Thyroid gland (tissue), 4 donors: ENCODE measurements around the gene SUN1.

Experiments used
- CTCF ChIP-seq, 6 experiments: fragments of 200-600 bp in 3 of 6; fragments of 450-650 bp in 3 of 6; sonication (generic) in 3 of 6; IDR thresholded peaks; one replicate each; pipeline ENCODE4 v1.5.1; 2016 to 2019; ENCODE audit warnings: antibody characterized with exemption in 6 of 6, mild to moderate bottlenecking in 2 of 6, inconsistent platforms in 1 of 6, moderate library complexity in 1 of 6
- POLR2A ChIP-seq, 2 donors: fragments of 450-650 bp; IDR thresholded peaks; one replicate each; pipeline ENCODE4 v1.6.1; 2017; ENCODE audit warnings: antibody characterized with exemption in 2 of 2, mild to moderate bottlenecking in 2 of 2, moderate library complexity in 1 of 2

- no peak for TF ChIP-seq POLR2A (IDR thresholded peaks at IDR 0.05)
- TF ChIP-seq CTCF (IDR thresholded peaks at IDR 0.05): no peak
Measured at GRCh38 chr7:862157-862556, 29.9 kb downstream of the SUN1 start.
